ENCODE data around the gene CNN1.

The CNN1 gene

DNA sequence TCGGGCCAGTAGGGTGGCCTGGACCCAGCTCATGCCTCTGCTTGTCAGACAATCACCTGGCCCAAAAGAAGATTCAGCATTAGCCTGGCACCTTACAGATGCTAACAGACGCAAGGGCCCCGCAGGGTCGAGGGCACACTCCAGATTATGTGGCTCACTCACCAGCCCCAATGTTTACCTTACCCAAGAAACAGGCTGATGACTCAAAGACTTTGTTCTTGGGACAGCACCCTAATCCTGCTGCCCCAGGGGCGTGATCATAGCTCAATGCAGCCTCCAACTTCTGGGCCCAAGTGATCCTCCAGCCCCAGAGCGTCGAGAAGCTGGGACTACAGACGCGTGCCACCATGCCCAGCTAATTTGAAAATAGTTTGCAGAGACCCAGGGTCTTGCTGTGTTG, 19.5 kb upstream of the CNN1 start:
- Histone ChIP-seq H3K9me3 (no peaks in the 10 kb centered on the region), H3K4me1 (no peaks in the 10 kb centered on the region), H3K27me3 (no peaks in the 10 kb centered on the region), H3K36me3 (peaks cover 48% of the 10 kb centered on the region), H3K4me3 (ENCODE audit: low read depth, low read length) (no peak overlapping the region)
- TF ChIP-seq, protein P1, sequence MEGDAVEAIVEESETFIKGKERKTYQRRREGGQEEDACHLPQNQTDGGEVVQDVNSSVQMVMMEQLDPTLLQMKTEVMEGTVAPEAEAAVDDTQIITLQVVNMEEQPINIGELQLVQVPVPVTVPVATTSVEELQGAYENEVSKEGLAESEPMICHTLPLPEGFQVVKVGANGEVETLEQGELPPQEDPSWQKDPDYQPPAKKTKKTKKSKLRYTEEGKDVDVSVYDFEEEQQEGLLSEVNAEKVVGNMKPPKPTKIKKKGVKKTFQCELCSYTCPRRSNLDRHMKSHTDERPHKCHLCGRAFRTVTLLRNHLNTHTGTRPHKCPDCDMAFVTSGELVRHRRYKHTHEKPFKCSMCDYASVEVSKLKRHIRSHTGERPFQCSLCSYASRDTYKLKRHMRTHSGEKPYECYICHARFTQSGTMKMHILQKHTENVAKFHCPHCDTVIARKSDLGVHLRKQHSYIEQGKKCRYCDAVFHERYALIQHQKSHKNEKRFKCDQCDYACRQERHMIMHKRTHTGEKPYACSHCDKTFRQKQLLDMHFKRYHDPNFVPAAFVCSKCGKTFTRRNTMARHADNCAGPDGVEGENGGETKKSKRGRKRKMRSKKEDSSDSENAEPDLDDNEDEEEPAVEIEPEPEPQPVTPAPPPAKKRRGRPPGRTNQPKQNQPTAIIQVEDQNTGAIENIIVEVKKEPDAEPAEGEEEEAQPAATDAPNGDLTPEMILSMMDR (IDR thresholded peaks at IDR 0.05; ENCODE audit: low read depth, low read length), result no peak
- DNase-seq, result no peak

- H3K36me3 ChIP-seq, result peaks cover 20% of the 10 kb centered on the region
- no peaks in the 10 kb centered on the region for H3K27me3 ChIP-seq
- peaks cover 9% of the 10 kb centered on the region; the same call in 1 of the 2 replicates for H3K4me1 ChIP-seq
- peak; percentile 98 for DNase-seq
- no peaks in the 10 kb centered on the region for H3K9me3 ChIP-seq
- peak within 1 kb of the TSS; percentile 91 for H3K4me3 ChIP-seq (ENCODE audit: low read depth, low read length)
- TF ChIP-seq, protein P1 (IDR thresholded peaks at IDR 0.05; ENCODE audit: low read depth, low read length), result no peak; the same call in 1 of the 2 replicates
Measured at GRCh38 chr19:11528551-11529341, 9.9 kb upstream of the CNN1 start, which contains the start of gene ECSIT. ECSIT (minus strand) TSS chr19:11529134; CDS start chr19:11519170, 9,964 bp downstream.

DNA sequence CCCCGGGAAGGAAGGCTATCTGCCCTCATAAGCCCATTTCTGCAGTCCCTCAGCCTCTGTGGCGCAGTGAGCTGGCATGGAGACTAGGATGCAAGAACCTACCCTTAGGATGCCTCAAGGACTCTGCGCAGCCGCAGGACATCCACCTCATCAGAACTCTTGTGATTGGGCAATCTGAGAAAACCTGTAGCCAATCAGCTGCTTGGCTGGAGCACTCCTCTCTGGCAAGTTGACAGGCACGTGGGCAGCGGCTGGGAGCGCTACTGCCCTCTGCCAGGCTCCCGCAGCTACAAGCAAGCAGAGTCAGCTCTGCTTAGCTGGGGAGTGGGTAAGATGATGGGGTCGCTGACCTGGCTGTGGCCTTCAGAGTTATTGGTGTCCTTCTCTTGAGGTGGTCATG, 8.2 kb upstream of the CNN1 start:
- TF ChIP-seq, protein P1 (IDR thresholded peaks at IDR 0.05; ENCODE audit: low read depth, low read length), result peak; percentile 63
- DNase-seq, result peak; percentile 96
- no peaks in the 10 kb centered on the region for H3K9me3 ChIP-seq
- H3K4me3 ChIP-seq (ENCODE audit: low read depth, low read length), result 0 out of 2 replicates have a peak overlapping the region, but pooled peaks have one; percentile 10
- no peaks in the 10 kb centered on the region for H3K27me3 ChIP-seq
- H3K4me1 ChIP-seq, result peaks cover 9% of the 10 kb centered on the region; the same call in 1 of the 2 replicates
- peaks cover 7% of the 10 kb centered on the region for H3K36me3 ChIP-seq

DNA sequence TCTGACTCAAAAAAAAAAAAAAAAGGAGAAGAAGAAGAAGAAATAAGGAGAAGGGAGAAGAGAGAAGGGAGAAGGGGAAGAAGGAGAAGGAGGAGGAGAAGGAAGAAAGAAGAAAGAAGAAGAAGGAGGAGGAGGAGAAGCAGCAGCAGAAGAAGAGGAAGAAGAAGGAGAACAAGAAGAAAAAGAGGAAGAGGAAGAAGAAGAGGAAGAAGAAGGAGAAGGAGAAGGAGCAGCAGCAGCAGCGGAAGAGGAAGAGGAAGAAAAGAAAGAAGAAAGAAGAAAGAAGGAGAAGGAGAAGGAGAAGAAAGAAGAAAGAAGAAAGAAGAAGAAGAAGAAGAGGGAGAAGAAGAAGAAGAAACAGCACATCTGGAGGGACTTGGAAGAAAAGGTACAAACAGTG, 4.1 kb upstream of the CNN1 start:
- Histone ChIP-seq H3K36me3 (no peaks in the 10 kb centered on the region), H3K27me3 (no peaks in the 10 kb centered on the region), H3K4me3 (ENCODE audit: low read depth, low read length) (no peak overlapping the region), H3K4me1 (peaks cover 7% of the 10 kb centered on the region; the same call in 1 of the 2 replicates), H3K9me3 (no peaks in the 10 kb centered on the region)
- DNase-seq, result no peak
- TF ChIP-seq, protein P1 (IDR thresholded peaks at IDR 0.05; ENCODE audit: low read depth, low read length), result no peak

DNA sequence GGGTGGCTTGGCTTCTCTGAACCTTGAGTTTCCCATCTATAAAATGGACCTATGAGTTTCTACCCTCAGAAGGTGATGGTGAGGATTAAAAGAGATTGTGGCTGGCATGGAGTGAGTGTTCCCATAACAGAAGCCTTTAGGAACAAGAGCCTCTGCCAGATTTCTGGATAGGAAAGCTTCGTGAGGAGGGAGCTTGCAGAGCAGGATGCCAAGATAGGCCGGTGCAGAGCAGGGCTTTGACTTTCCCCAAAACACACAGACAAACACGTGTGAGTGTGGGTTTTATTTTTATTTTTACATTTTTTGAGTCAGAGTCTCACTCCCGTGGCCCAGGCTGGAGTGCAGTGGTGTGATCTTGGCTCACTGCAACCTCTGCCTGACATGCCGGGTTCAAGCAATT, 3.7 kb upstream of the CNN1 start:
- Histone ChIP-seq H3K27me3 (no peaks in the 10 kb centered on the region), H3K36me3 (no peaks in the 10 kb centered on the region), H3K4me3 (ENCODE audit: low read depth, low read length) (no peak overlapping the region), H3K4me1 (peaks cover 3% of the 10 kb centered on the region; the same call in 1 of the 2 replicates), H3K9me3 (no peaks in the 10 kb centered on the region)
- DNase-seq, result no peak
- TF ChIP-seq, protein P1 (IDR thresholded peaks at IDR 0.05; ENCODE audit: low read depth, low read length), result no peak
